GM21786 (cell line): ENCODE results near the gene NCKIPSD.
"Not testable (repeated sequence)": the region's sequence is repeated elsewhere in the genome, so short reads cannot be mapped to it uniquely, and the experiment has no call there.

Experiments used
- ATAC-seq: cut with Tn5 transposase; IDR thresholded peaks from one replicate; pipeline ENCODE4 v1.9.1; 2021; ENCODE audit not compliant: unreplicated experiment

The NCKIPSD gene

GRCh38 chr3:48685603-48686511 lies at the start of gene NCKIPSD:
NCKIPSD (minus strand) TSS chr3:48685915; CDS start chr3:48685807, 108 bp downstream.
- peak; percentile 83 for ATAC-seq

GRCh38 chr3:48735075-48735767 lies 49.5 kb upstream of the NCKIPSD start:
- not testable (repeated sequence) for ATAC-seq

DNA sequence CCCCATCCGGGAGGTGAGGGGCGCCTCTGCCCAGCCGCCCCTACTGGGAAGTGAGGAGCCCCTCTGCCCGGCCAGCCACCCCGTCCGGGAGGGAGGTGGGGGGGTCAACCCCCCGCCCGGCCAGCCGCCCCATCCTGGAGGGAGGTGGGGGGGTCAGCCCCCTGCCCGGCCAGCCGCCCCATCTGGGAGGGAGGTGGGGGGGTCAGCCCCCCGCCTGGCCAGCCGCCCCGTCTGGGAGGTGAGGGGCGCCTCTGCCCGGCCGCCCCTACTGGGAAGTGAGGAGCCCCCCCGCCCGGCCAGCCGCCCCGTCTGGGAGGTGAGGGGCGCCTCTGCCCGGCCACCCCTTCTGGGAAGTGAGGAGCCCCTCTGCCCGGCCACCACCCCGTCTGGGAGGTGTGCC lies 48.8 kb upstream of the NCKIPSD start:
- ATAC-seq, result not testable (repeated sequence)

DNA sequence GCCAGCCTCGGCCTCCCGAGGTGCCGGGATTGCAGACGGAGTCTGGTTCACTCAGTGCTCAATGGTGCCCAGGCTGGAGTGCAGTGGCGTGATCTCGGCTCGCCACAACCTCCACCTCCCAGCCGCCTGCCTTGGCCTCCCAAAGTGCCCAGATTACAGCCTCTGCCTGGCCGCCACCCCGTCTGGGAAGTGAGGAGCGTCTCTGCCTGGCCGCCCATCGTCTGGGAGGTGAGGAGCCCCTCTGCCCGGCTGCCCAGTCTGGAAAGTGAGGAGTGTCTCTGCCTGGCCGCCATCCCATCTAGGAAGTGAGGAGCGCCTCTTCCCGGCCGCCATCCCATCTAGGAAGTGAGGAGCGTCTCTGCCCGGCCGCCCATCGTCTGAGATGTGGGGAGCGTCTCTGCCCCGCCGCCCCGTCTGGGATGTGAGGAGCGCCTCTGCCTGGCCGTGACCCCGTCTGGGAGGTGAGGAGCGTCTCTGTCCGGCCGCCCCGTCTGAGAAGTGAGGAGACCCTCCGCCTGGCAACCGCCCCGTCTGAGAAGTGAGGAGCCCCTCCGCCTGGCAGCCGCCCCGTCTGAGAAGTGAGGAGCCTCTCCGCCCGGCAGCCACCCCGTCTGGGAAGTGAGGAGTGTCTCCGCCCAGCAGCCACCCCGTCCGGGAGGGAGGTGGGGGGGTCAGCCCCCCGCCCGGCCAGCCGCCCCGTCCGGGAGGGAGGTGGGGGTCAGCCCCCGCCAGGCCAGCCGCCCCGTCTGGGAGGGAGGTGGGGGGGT lies 48.2 kb upstream of the NCKIPSD start:
- ATAC-seq, result not testable (repeated sequence)

GRCh38 chr3:48727511-48727910 lies 41.8 kb upstream of the NCKIPSD start:
- no peak for ATAC-seq

DNA sequence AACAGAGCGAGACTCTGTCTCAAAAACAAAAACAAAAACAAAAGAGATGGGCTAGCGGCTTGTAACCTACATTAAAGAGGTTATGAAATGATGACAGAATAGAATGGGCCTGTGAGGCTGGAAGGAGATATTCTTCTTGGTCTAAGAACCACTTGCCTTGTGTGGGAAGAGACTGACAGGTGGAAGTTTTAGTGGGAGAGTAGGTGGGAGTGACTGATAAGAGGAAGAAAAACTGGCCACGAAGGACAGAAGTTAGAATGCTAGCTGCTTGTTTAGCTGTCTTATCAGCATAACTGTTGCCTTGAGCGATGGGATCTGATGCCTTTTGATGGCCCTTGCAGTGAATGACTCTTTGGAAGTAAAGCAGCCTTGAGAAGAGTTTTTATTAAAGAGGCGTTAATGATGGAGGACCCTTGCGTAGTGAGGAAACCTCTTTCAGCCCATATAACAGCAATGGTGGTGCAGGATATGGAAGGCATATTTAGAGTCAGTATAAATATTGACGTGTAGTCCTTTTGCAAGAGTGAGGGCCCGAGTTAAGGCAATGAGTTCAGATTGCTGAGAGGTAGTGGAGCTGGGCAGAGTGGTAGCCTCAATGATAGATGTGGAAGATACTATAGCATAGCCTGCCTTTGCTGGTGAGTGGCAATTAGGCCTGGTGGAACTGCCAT lies 39.6 kb upstream of the NCKIPSD start:
- not testable (repeated sequence) for ATAC-seq

DNA sequence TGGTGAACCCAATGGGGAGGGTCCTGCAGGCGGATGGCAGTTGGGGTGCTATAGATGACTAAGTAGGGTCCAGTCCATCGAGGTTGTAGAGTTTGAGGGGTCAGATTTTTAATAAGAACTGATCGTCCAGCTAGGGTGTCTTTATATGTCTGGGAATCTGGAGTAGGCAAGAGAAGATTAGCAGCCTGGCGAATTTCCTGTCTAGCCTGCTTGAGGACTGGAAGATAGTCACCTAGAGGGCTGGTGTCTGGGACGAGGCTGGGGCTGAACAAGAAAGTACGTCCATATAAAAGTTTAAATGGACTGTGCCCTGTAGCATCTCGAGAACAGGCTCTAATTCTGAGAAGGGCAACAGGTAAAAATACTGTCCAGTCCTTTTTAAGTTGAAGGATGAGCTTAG lies 38.0 kb upstream of the NCKIPSD start:
- no peak for ATAC-seq

DNA sequence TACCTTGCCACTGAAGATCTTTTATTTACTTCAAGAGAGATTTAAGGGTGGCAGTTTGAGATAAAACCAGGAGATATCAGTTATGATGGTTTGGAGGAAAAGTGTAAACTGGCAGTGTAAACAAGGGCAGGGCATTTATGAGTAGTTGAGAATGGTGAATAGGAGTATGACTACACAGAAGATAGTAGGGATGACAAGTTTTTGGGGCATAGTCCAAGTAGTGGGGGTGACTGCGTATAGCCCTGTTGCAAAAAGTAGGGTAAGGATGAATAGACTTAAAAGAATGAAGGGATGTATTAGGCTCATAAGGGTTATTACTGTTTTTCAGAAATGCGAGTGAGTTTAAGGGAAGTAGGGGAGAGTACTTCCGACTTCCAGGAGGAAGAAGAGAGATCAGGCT lies 37.6 kb upstream of the NCKIPSD start:
- not testable (repeated sequence) for ATAC-seq

DNA sequence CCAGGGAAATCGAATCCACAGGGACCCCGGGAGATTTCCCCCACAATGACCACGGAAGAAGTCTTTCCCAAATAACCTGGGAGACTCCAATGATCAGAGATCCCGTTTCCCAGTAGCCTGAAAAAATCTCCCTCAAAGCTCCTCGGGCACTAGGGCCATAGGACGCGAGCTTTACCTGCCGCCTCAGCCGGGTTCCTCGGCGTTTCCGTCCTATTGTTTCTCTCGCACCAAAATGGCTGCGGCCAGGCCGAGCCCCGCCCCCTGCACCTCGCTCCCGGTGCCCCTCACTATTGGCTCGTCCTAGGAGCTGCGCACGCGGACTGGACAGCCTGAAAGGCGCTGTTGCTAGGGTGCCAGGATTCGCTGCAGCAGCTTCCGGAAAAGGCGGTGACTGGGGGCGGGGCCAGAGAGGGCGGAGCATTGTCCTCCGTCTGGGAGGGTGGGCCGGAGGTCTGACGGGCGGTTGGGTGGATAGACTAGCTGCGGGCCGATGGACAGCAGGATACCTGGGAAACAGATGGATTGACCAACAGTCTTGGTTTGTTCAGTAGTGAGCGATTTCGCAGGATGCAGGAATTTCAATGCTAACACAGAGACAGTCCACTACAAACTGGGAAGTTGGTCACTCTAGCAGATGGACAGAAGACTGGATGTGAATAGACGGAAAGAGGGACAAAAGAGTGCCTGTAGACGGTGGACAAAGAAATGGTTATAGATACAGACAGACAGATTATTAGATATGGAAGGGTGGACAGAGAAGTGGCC lies 31.4 kb upstream of the NCKIPSD start, which contains the start of gene IP6K2:
Gene IP6K2 (minus strand): TSS at position 240 of the 765 bp plus-strand sequence. CDS start 21,930 bp downstream, outside the sequence.
- peak; percentile 98 for ATAC-seq

GRCh38 chr3:48716508-48716981 lies 30.8 kb upstream of the NCKIPSD start:
- no peak for ATAC-seq

DNA sequence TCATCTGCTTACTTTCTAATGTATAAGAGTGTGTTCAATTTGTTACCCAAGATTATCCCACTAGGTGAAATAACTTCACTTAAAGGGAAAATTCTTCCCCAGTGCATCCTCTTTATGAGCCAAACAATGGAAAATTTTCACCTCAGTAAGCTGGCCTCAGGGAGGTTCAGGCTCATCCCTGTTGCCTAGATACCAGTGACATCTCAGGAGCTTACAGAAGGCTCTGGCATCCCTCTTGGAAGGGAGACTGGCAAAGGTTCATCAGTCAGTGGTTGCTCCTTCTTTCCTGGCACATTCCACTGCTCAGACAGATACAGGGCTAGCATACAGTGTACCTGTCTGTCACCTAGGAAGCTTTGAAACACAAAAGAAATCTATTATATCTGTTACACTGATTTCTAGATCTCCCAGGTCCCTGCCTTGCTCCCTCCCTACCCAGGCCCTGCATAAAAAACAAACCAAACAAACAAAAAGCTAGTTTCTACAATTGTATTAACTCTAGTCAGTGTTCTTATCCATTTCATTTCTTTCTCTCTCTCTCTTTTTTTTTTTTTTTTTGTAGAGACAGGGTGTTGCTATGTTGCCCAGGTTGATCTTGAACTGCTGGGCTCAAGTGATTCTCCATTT lies 29.6 kb upstream of the NCKIPSD start:
- no peak for ATAC-seq

DNA sequence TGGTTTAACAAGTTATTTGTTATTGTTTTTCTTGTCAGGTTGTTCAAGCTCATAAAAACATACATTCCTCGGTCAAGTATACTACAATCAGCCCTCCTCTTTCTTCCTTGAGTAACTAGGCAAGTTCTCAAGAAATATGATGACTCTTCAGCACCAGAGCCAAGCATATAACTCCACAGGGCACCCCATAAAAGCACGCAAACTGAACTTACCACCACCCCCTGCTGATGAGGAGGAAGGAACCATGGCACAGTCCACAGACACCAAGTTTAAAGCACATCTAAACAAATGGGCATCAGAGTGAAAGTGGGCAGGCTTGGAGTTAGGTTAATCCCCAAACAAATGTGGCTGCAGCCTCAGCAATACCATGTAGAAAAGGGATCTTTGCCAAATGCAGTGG lies 26.0 kb upstream of the NCKIPSD start:
- ATAC-seq, result no peak

DNA sequence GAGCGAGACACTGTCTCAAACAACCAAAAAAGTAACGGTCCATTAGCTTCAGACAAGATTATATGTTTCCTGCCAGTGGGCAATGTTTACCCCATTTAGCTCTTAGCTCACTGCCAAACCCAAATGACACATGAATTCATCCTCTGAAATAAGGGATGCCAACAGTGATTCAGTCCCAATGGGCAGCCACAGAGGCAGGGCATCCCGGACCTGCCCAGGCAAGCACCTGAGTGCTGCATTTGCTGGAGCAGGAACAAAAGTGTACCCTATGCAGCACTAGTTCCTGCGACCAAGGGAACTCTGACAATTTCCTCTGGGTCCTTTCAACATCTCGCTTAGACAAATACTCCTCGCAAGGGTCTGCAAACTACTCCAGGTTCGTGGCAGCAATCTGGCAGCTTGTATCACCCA lies 23.3 kb upstream of the NCKIPSD start:
- no peak for ATAC-seq

- no peak for ATAC-seq
Observed at GRCh38 chr3:48708481-48708889, 22.8 kb upstream of the NCKIPSD start.

DNA sequence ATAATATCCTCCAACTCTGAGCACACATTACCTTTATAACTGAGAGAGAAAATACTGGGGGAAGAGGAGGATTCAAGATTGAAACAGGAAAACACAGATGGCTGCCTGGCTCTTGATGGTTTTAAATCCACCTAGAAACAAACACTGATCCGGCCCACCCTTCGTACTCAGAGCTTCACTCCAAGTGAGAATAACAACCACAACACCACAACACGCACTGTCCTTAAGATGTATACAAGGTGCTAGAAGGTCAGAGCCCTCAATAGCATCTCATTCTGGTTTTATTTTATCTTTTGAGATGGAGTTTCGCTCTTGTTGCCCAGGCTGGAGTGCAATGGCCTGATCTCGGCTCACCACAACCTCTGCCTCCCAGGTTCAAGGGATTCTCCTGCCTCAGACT lies 21.4 kb upstream of the NCKIPSD start:
- no peak for ATAC-seq

GRCh38 chr3:48702320-48702920 lies 16.7 kb upstream of the NCKIPSD start:
- no peak for ATAC-seq

DNA sequence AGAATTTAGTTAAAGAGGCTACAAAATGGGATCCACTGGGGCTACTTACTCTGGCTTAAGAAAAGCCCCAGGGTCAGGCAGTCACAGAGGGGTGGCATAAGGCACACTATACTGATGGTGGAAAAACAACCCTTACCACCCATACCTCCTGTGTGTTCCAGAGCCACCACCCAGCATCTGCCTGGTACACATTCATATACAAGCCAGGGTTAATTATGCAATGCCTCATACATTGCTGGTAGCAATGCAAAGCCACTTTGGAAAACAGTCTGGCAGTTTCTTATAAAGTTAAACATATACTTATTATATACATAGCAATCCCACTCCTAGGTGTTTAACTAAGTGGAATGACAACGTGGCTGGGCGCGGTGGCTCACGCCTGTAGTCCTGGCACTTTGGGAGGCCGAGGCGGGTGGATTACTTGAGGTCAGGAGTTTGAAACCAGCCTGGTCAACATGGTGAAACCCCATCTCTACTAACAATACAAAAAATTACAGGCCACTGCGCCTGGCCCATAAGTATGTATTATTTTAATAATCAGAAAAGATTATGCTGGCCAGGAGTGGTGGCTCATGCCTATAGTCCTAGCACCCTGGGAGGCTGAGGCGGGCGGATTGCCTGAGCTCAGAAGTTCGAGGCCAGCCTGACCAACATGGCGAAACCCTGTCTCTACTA lies 15.2 kb upstream of the NCKIPSD start:
- ATAC-seq, result no peak

DNA sequence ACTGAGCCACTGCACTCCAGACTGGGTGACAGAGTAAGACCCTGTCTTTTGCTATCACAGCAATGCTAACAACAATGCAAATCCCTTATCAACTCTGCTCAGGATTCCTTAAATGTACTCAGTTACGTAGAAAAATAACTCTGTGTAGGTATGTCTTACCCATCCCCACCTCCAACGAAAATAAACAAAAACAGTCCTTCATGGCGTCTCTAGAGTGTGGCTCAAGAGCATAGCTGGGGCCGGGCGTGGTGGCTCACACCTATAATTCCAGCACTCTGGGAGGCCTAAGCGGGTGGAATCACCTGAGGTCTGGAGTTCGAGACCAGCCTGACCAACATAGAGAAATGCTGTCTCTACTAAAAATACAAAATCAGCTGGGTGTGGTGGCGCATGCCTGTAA lies 13.2 kb upstream of the NCKIPSD start:
- no peak for ATAC-seq
